Measurements from ENCODE around the gene LTBP3.
"Not testable (repeated sequence)": the region's sequence is repeated elsewhere in the genome, so short reads cannot be mapped to it uniquely, and the experiment has no call there.

LTBP3 gene

DNA sequence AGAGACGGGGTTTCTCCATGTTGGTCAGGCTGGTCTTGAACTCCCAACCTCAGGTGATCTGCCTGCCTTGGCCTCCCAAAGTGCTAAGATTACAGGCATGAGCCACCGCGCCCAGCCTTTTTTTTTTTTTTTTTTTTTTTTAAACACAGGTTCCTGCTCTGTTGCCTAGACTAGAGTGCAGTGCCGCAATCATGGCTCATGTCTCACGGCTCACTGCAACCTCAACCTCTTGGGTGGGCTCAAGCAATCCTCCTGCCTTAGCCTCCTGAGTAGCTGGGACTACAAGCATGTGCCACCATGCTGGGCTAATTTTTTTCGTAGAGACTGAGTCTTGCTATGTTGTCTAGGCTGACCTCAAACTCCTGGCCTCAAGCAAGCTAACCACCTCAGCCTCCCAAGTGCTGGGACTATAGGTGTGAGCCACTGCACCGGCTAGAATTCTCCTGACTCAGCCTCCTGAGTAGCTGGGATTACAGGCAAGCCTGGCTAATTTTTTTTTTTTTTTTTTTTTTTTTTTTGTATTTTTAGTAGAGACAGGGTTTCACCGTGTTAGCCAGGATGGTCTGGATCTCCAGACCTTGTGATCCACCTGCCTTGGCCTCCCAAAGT lies 39.1 kb downstream of the LTBP3 start:
- not testable (repeated sequence) for DNase-seq

DNA sequence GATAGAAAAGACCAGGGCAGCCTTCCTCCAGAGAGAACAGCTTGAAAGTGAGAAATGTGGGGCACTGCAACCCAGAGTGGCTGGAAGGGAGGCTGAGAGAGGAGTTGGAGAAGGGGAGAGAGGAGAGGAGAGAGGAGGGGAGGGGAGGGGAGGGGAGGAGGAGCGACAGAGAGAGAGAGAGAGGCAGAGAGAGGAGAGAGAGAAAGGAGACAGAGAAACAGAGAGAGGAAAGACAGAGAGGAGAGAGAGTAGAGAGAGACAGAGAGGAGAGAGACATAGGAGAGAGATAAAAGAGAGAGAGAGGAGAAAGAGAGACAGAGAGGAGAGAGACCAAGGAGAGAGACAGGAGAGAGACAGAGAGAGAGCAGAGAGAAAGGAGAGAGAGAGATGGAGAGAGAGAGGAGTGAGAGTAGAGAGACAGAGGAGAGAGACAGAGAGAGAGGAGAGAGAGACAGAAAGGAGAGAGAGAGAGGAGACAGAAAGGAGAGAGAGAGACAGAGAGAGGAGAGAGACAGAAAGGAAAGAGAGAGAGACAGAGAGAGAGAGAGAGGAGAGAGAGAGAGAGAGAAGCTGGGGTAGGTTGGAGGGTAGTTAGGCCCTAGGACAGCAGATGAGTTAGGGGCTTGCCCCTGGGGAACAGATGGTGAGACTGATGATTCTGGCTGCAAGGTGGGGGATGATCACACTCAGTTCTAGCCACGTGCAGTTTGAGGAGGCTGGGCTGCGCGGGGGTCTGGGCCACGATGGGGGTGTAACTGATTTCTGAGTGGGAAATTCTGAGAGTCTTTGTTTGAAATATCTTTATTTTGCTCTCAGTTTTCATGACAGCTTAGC lies 41.8 kb downstream of the LTBP3 start:
- no peak for DNase-seq

DNA sequence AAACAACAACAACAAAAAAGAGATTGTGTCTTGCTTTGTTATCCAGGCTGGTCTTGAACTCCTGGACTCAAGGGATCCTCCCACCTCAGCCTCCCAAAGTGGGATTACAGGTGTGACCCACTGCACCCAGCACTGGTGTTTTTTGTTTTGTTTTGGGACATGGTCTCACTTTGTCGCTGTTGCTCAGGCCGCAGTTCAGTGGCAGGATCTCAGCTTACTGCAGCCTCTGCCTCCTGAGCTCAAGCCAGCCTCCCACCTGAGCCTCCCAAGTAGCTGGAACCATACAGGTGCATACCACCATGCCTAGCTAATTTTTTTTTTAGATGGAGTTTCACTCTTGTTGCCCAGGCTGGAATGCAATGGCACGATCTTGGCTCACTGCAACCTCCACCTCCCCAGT lies 45.8 kb downstream of the LTBP3 start:
- DNase-seq: not testable (repeated sequence)

DNA sequence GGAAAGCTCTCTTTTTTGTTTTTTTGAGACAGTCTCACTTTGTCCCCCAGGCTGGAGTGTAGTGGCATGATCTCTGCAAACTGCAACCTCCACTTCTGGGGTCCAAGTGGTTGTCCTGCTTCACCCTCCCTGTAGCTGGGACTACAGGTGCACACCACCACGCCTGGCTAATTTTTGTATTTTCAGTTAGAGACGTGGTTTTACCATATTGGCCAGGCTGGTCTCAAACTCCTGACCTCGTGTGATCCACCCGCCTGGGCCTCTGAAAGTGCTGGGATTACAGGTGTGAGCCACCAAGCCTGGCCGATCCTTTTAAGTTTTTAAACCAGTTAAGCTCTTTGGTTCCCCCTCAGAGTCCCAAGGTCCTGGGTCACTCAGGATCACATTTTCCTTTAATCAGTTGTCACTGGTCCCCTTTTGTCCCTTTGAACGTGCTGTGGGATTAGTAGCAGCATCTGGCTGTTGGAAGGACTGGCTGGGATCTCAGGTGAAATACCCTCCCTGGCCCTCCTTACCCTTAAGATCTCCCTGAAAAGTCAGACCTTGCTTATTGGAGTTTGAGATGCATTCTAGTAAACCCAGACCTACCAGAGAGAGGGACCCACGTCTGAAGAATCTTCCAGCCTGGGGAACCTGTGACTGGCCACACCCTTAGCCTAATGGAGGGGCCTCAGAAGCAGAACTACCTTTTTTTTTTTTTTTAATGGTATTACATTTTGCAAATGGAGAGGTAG lies 51.2 kb downstream of the LTBP3 start:
- peak in 25 of 58 donors; percentile 11 to 83 (median 62) for DNase-seq

DNA sequence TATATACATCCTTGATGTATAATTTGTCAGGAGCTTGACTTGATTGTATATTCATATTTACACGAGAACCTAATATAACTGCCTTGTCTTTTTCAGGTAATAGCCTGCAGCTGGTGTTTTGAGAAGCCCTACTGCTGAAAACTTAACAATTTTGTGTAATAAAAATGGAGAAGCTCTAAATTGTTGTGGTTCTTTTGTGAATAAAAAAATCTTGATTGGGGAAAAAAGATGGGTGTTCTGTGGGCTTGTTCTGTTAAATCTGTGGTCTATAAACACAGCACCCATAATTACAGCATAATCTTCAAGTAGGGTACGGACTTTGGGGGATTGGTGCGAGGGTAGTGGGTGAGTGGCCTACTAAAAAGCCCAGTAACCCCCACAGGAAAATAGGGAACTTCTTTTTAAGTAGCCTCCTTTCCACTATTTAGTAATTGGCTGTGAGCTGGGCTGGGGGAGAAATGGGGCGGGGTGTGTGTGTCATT lies 51.8 kb downstream of the LTBP3 start:
- no peak for DNase-seq

DNA sequence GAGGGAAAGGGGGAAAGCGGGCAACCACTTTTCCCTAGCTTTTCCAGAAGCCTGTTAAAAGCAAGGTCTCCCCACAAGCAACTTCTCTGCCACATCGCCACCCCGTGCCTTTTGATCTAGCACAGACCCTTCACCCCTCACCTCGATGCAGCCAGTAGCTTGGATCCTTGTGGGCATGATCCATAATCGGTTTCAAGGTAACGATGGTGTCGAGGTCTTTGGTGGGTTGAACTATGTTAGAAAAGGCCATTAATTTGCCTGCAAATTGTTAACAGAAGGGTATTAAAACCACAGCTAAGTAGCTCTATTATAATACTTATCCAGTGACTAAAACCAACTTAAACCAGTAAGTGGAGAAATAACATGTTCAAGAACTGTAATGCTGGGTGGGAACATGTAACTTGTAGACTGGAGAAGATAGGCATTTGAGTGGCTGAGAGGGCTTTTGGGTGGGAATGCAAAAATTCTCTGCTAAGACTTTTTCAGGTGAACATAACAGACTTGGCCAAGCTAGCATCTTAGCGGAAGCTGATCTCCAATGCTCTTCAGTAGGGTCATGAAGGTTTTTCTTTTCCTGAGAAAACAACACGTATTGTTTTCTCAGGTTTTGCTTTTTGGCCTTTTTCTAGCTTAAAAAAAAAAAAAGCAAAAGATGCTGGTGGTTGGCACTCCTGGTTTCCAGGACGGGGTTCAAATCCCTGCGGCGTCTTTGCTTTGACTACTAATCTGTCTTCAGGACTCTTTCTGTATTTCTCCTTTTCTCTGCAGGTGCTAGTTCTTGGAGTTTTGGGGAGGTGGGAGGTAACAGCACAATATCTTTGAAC lies 52.5 kb downstream of the LTBP3 start:
- DNase-seq: peak in 4 of 58 donors; percentile 26 to 53 (median 36)

DNA sequence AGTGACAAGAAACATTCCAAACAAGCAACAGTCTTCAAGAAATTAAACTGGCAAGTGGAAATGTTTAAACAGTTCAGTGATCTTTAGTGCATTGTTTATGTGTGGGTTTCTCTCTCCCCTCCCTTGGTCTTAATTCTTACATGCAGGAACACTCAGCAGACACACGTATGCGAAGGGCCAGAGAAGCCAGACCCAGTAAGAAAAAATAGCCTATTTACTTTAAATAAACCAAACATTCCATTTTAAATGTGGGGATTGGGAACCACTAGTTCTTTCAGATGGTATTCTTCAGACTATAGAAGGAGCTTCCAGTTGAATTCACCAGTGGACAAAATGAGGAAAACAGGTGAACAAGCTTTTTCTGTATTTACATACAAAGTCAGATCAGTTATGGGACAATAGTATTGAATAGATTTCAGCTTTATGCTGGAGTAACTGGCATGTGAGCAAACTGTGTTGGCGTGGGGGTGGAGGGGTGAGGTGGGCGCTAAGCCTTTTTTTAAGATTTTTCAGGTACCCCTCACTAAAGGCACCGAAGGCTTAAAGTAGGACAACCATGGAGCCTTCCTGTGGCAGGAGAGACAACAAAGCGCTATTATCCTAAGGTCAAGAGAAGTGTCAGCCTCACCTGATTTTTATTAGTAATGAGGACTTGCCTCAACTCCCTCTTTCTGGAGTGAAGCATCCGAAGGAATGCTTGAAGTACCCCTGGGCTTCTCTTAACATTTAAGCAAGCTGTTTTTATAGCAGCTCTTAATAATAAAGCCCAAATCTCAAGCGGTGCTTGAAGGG lies 53.3 kb downstream of the LTBP3 start:
- peak in 1 of 58 donors; percentile 44 for DNase-seq

DNA sequence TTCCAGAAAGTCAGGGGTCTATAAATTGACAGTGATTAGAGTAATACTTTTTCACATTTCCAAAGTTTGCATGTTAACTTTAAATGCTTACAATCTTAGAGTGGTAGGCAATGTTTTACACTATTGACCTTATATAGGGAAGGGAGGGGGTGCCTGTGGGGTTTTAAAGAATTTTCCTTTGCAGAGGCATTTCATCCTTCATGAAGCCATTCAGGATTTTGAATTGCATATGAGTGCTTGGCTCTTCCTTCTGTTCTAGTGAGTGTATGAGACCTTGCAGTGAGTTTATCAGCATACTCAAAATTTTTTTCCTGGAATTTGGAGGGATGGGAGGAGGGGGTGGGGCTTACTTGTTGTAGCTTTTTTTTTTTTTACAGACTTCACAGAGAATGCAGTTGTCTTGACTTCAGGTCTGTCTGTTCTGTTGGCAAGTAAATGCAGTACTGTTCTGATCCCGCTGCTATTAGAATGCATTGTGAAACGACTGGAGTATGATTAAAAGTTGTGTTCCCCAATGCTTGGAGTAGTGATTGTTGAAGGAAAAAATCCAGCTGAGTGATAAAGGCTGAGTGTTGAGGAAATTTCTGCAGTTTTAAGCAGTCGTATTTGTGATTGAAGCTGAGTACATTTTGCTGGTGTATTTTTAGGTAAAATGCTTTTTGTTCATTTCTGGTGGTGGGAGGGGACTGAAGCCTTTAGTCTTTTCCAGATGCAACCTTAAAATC lies 54.0 kb downstream of the LTBP3 start:
- peak in 1 of 58 donors; percentile 39 for DNase-seq

DNA sequence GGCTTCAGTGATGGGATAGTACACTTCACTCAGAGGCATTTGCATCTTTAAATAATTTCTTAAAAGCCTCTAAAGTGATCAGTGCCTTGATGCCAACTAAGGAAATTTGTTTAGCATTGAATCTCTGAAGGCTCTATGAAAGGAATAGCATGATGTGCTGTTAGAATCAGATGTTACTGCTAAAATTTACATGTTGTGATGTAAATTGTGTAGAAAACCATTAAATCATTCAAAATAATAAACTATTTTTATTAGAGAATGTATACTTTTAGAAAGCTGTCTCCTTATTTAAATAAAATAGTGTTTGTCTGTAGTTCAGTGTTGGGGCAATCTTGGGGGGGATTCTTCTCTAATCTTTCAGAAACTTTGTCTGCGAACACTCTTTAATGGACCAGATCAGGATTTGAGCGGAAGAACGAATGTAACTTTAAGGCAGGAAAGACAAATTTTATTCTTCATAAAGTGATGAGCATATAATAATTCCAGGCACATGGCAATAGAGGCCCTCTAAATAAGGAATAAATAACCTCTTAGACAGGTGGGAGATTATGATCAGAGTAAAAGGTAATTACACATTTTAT lies 54.7 kb downstream of the LTBP3 start:
- DNase-seq: no peak

DNA sequence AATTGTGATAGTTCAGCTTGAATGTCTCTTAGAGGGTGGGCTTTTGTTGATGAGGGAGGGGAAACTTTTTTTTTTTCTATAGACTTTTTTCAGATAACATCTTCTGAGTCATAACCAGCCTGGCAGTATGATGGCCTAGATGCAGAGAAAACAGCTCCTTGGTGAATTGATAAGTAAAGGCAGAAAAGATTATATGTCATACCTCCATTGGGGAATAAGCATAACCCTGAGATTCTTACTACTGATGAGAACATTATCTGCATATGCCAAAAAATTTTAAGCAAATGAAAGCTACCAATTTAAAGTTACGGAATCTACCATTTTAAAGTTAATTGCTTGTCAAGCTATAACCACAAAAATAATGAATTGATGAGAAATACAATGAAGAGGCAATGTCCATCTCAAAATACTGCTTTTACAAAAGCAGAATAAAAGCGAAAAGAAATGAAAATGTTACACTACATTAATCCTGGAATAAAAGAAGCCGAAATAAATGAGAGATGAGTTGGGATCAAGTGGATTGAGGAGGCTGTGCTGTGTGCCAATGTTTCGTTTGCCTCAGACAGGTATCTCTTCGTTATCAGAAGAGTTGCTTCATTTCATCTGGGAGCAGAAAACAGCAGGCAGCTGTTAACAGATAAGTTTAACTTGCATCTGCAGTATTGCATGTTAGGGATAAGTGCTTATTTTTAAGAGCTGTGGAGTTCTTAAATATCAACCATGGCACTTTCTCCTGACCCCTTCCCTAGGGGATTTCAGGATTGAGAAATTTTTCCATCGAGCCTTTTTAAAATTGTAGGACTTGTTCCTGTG lies 55.4 kb downstream of the LTBP3 start:
- peak in 2 of 58 donors; percentile 23 to 65 for DNase-seq

DNA sequence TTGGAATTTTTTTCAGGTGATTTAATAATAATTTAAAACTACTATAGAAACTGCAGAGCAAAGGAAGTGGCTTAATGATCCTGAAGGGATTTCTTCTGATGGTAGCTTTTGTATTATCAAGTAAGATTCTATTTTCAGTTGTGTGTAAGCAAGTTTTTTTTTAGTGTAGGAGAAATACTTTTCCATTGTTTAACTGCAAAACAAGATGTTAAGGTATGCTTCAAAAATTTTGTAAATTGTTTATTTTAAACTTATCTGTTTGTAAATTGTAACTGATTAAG lies 55.9 kb downstream of the LTBP3 start:
- no peak for DNase-seq

DNA sequence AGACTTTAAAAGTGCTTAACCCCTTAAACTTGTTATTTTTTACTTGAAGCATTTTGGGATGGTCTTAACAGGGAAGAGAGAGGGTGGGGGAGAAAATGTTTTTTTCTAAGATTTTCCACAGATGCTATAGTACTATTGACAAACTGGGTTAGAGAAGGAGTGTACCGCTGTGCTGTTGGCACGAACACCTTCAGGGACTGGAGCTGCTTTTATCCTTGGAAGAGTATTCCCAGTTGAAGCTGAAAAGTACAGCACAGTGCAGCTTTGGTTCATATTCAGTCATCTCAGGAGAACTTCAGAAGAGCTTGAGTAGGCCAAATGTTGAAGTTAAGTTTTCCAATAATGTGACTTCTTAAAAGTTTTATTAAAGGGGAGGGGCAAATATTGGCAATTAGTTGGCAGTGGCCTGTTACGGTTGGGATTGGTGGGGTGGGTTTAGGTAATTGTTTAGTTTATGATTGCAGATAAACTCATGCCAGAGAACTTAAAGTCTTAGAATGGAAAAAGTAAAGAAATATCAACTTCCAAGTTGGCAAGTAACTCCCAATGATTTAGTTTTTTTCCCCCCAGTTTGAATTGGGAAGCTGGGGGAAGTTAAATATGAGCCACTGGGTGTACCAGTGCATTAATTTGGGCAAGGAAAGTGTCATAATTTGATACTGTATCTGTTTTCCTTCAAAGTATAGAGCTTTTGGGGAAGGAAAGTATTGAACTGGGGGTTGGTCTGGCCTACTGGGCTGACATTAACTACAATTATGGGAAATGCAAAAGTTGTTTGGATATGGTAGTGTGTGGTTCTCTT lies 56.5 kb downstream of the LTBP3 start:
- no peak for DNase-seq

DNA sequence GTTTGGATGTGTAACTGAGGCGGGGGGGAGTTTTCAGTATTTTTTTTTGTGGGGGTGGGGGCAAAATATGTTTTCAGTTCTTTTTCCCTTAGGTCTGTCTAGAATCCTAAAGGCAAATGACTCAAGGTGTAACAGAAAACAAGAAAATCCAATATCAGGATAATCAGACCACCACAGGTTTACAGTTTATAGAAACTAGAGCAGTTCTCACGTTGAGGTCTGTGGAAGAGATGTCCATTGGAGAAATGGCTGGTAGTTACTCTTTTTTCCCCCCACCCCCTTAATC lies 57.0 kb downstream of the LTBP3 start:
- no peak for DNase-seq

DNA sequence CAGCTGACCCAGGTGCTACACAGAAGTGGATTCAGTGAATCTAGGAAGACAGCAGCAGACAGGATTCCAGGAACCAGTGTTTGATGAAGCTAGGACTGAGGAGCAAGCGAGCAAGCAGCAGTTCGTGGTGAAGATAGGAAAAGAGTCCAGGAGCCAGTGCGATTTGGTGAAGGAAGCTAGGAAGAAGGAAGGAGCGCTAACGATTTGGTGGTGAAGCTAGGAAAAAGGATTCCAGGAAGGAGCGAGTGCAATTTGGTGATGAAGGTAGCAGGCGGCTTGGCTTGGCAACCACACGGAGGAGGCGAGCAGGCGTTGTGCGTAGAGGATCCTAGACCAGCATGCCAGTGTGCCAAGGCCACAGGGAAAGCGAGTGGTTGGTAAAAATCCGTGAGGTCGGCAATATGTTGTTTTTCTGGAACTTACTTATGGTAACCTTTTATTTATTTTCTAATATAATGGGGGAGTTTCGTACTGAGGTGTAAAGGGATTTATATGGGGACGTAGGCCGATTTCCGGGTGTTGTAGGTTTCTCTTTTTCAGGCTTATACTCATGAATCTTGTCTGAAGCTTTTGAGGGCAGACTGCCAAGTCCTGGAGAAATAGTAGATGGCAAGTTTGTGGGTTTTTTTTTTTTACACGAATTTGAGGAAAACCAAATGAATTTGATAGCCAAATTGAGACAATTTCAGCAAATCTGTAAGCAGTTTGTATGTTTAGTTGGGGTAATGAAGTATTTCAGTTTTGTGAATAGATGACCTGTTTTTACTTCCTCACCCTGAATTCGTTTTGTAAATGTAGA lies 57.6 kb downstream of the LTBP3 start:
- peak in 13 of 58 donors; percentile 24 to 72 (median 39) for DNase-seq

DNA sequence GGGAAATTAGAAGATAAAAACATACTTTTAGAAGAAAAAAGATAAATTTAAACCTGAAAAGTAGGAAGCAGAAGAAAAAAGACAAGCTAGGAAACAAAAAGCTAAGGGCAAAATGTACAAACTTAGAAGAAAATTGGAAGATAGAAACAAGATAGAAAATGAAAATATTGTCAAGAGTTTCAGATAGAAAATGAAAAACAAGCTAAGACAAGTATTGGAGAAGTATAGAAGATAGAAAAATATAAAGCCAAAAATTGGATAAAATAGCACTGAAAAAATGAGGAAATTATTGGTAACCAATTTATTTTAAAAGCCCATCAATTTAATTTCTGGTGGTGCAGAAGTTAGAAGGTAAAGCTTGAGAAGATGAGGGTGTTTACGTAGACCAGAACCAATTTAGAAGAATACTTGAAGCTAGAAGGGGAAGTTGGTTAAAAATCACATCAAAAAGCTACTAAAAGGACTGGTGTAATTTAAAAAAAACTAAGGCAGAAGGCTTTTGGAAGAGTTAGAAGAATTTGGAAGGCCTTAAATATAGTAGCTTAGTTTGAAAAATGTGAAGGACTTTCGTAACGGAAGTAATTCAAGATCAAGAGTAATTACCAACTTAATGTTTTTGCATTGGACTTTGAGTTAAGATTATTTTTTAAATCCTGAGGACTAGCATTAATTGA lies 58.3 kb downstream of the LTBP3 start:
- DNase-seq: no peak

DNA sequence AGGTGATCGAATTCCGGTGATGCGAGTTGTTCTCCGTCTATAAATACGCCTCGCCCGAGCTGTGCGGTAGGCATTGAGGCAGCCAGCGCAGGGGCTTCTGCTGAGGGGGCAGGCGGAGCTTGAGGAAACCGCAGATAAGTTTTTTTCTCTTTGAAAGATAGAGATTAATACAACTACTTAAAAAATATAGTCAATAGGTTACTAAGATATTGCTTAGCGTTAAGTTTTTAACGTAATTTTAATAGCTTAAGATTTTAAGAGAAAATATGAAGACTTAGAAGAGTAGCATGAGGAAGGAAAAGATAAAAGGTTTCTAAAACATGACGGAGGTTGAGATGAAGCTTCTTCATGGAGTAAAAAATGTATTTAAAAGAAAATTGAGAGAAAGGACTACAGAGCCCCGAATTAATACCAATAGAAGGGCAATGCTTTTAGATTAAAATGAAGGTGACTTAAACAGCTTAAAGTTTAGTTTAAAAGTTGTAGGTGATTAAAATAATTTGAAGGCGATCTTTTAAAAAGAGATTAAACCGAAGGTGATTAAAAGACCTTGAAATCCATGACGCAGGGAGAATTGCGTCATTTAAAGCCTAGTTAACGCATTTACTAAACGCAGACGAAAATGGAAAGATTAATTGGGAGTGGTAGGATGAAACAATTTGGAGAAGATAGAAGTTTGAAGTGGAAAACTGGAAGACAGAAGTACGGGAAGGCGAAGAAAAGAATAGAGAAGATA lies 59.0 kb downstream of the LTBP3 start, which contains the start of gene MALAT1:
MALAT1 (plus strand) TSS at position 69 of the 736 bp plus-strand sequence.
- DNase-seq: peak; percentile 30 to 96 (median 88)
